ENCODE data around the gene IL17B. TPM values are rescaled to one million over a fixed set of nuclear protein-coding genes. Genes with fewer than 3 reads are reported as not detected.

Gene IL17B
- total RNA-seq, 4 donors from 2014 or later, result 2.0 to 2.5 (median 2.1) TPM; not detected in 1

GRCh38 chr5:149407323-149408251 is 28.5 kb upstream of the IL17B start:
- no peaks in the 10 kb centered on the region for H3K9me3 ChIP-seq
- no peak for DNase-seq
- H3K4me1 ChIP-seq, result peaks cover 0 to 39% (median 3%) of the 10 kb centered on the region in 3 donors
- intact Hi-C loops (cut with DNase I), result no loop called here
- WGBS, 2 donors, result 45 to 55% methylated on average over 9 to 11 of the region's 11 CpGs
- H3K27me3 ChIP-seq, result peaks cover 0 to 4% (median 0%) of the 10 kb centered on the region in 4 donors
- H3K4me3 ChIP-seq, result peak overlapping the region; percentile 24 to 66 (median 52)
- peak overlapping the region; percentile 69 to 94 (median 88) for H3K27ac ChIP-seq
- H3K36me3 ChIP-seq, result peaks cover 0 to 10% (median 7%) of the 10 kb centered on the region in 3 donors
- TF ChIP-seq POLR2A (IDR thresholded peaks at IDR 0.05), result no peak
- no peak for TF ChIP-seq CTCF (IDR thresholded peaks at IDR 0.05)

GRCh38 chr5:149406979-149407306 is 27.9 kb upstream of the IL17B start:
- DNase-seq, result no peak
- H3K27me3 ChIP-seq, result peaks cover 0 to 4% (median 0%) of the 10 kb centered on the region in 4 donors
- no peak for TF ChIP-seq POLR2A (IDR thresholded peaks at IDR 0.05)
- no peak for TF ChIP-seq CTCF (IDR thresholded peaks at IDR 0.05)
- 27 to 33% methylated on average over 1 of the region's 4 CpGs for WGBS, 2 donors
- H3K27ac ChIP-seq, result peak overlapping the region; percentile 69 to 94 (median 88)
- H3K4me3 ChIP-seq, result peak overlapping the region; percentile 24 to 66 (median 52)
- peaks cover 0 to 32% (median 3%) of the 10 kb centered on the region in 3 donors for H3K4me1 ChIP-seq
- H3K9me3 ChIP-seq, result no peaks in the 10 kb centered on the region
- intact Hi-C loops (cut with DNase I), result no loop called here
- peaks cover 0 to 10% (median 7%) of the 10 kb centered on the region in 3 donors for H3K36me3 ChIP-seq

GRCh38 chr5:149406203-149406978 is 27.3 kb upstream of the IL17B start:
- H3K4me3 ChIP-seq, result peak overlapping the region; percentile 24 to 66 (median 52)
- peak overlapping the region; percentile 71 to 94 (median 88) for H3K27ac ChIP-seq
- peaks cover 0 to 32% (median 3%) of the 10 kb centered on the region in 3 donors for H3K4me1 ChIP-seq
- intact Hi-C loops (cut with DNase I), result no loop called here
- no peak for DNase-seq
- H3K27me3 ChIP-seq, result peaks cover 0 to 4% (median 0%) of the 10 kb centered on the region in 4 donors
- peaks cover 0 to 10% (median 7%) of the 10 kb centered on the region in 3 donors for H3K36me3 ChIP-seq
- no peaks in the 10 kb centered on the region for H3K9me3 ChIP-seq
- no peak for TF ChIP-seq CTCF (IDR thresholded peaks at IDR 0.05)
- peak in 2 of 4 donors; percentile 67 to 88 for TF ChIP-seq POLR2A (IDR thresholded peaks at IDR 0.05)
- 57 to 60% methylated on average over 1 to 2 of the region's 9 CpGs for WGBS, 2 donors

GRCh38 chr5:149405550-149406202 is 26.6 kb upstream of the IL17B start:
- Histone ChIP-seq H3K36me3 (peaks cover 0 to 7% (median 7%) of the 10 kb centered on the region in 3 donors), H3K4me1 (peaks cover 0 to 34% (median 3%) of the 10 kb centered on the region in 3 donors), H3K27ac (peak overlapping the region; percentile 71 to 90 (median 88)), H3K9me3 (no peaks in the 10 kb centered on the region), H3K27me3 (peaks cover 0 to 4% (median 0%) of the 10 kb centered on the region in 4 donors), H3K4me3 (peak overlapping the region in 2 of 4 donors; percentile 27 to 48)
- no peak for DNase-seq
- 79 to 87% methylated on average over 8 to 13 of the region's 16 CpGs for WGBS, 2 donors
- no peak for TF ChIP-seq POLR2A (IDR thresholded peaks at IDR 0.05)
- no peak for TF ChIP-seq CTCF (IDR thresholded peaks at IDR 0.05)
- intact Hi-C loops (cut with DNase I), result no loop called here

Data from esophagus squamous epithelium (tissue), 5 donors.